ENCODE data around the gene LEMD3. TPM values are rescaled to one million over a fixed set of nuclear protein-coding genes. Genes with fewer than 3 reads are reported as not detected.

LEMD3 gene
- total and polyA plus RNA-seq, 8 donors: 5.5 to 21.2 (median 13.0) TPM

DNA sequence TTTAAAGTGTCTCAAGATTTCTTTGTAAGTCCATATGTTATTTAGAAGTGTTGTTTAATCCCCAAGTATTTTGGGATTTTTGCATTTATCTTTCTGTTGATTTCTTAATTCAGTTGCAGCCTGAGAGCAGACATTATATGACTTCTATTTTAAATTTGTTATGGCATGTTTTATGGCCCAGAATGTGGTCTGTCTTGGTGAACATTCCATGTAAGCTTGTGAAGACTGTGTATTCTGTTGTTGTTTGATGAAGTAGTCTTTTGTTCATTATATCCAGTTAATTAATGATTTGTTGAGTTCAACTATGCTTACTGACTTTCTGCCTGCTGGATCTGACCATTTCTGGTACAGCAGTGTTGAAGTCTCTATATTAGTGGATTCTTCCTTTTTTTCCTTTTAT, 34.0 kb downstream of the LEMD3 start:
- intact Hi-C loops (cut with DNase I): no loop called here
- TF ChIP-seq, protein P1, sequence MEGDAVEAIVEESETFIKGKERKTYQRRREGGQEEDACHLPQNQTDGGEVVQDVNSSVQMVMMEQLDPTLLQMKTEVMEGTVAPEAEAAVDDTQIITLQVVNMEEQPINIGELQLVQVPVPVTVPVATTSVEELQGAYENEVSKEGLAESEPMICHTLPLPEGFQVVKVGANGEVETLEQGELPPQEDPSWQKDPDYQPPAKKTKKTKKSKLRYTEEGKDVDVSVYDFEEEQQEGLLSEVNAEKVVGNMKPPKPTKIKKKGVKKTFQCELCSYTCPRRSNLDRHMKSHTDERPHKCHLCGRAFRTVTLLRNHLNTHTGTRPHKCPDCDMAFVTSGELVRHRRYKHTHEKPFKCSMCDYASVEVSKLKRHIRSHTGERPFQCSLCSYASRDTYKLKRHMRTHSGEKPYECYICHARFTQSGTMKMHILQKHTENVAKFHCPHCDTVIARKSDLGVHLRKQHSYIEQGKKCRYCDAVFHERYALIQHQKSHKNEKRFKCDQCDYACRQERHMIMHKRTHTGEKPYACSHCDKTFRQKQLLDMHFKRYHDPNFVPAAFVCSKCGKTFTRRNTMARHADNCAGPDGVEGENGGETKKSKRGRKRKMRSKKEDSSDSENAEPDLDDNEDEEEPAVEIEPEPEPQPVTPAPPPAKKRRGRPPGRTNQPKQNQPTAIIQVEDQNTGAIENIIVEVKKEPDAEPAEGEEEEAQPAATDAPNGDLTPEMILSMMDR (IDR thresholded peaks at IDR 0.05): no peak
- Histone ChIP-seq H3K27me3 (no peaks in the 10 kb centered on the region), H3K27ac (no peak overlapping the region), H3K4me3 (no peak overlapping the region), H3K36me3 (no peaks in the 10 kb centered on the region), H3K9me3 (no peaks in the 10 kb centered on the region), H3K4me1 (peaks cover 0 to 8% (median 4%) of the 10 kb centered on the region in 3 donors)
- ATAC-seq (no peak), FAIRE-seq (no peak), DNase-seq (no peak)

DNA sequence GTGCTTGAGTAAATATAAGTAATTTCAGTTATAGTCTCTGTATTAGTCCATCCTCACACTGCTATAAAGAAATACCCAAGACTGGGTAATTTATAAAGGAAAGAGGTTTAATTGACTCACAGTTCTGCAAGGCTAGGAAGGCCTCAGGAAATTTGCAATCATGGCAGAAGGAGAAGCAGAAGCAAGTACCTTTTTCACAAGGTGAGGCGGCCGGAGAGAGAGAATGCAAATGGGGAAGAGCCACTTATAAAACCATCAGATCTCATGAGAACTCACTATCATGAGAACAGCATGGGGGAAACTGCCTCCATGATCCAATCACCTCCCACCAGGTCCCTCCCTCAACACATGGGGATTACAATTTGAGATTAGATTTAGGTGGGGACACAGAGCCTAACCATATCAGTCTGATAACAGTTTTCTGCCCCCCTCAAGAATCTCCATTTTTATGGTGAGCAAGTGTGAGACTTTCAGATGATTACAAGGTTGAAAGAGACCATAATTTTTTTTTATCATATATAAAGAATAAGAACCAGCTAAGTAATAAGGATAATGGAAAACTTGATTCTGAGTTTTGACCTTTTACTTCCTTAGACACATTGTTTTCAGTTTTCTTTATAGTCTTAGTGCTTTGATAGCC, 35.6 kb downstream of the LEMD3 start:
- intact Hi-C loops (cut with DNase I): no loop called here
- FAIRE-seq: no peak
- 99 to 100% methylated on average over 2 of the region's 2 CpGs for WGBS, 2 donors
- H3K4me3 ChIP-seq: no peak overlapping the region
- no peak overlapping the region for H3K27ac ChIP-seq
- ATAC-seq: no peak
- no peaks in the 10 kb centered on the region for H3K36me3 ChIP-seq
- H3K9me3 ChIP-seq: no peaks in the 10 kb centered on the region
- no peaks in the 10 kb centered on the region for H3K27me3 ChIP-seq
- no peak for DNase-seq
- peaks cover 0 to 20% (median 15%) of the 10 kb centered on the region in 3 donors for H3K4me1 ChIP-seq
- TF ChIP-seq, protein P1 (IDR thresholded peaks at IDR 0.05): no peak

DNA sequence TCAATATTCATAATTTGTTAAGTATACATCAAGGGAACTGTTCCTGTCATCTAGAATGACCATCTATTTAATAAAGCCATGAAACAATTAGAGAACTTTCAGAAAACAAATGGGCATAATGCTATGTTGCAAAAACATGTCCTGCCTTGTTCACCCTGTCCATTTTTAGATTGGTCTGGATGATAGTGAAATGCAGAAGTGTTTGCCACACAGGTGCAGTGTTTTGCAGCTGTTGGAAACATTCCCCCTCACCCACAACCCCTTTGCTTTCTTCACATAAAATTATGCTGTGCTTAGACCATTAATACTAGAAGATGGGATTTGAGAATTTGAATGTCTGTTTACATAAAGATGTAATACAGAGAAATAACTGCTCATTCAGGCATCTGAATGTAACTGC, 36.5 kb downstream of the LEMD3 start:
- no peak overlapping the region for H3K27ac ChIP-seq
- TF ChIP-seq, protein P1 (IDR thresholded peaks at IDR 0.05): no peak

GRCh38 chr12:65208125-65208524, 38.7 kb downstream of the LEMD3 start:
- ATAC-seq (no peak), DNase-seq (no peak), FAIRE-seq (no peak)
- Histone ChIP-seq H3K9me3 (no peaks in the 10 kb centered on the region), H3K36me3 (no peaks in the 10 kb centered on the region), H3K27me3 (no peaks in the 10 kb centered on the region), H3K4me1 (peaks cover 0 to 15% (median 15%) of the 10 kb centered on the region in 3 donors), H3K27ac (no peak overlapping the region), H3K4me3 (no peak overlapping the region)
- TF ChIP-seq, protein P1 (IDR thresholded peaks at IDR 0.05): no peak
- intact Hi-C loops (cut with DNase I): no loop called here
- WGBS, 2 donors: 81 to 85% methylated on average over 2 of the region's 2 CpGs

More for the DNA sequence above, 36.5 kb downstream of the LEMD3 start:
- Histone ChIP-seq H3K4me1 (peaks cover 0 to 20% (median 14%) of the 10 kb centered on the region in 3 donors), H3K4me3 (no peak overlapping the region), H3K9me3 (no peaks in the 10 kb centered on the region), H3K27me3 (no peaks in the 10 kb centered on the region), H3K36me3 (no peaks in the 10 kb centered on the region)
- DNase-seq (no peak), FAIRE-seq (no peak), ATAC-seq (no peak)
- intact Hi-C loops (cut with DNase I): no loop called here

GRCh38 chr12:65208964-65209654, 39.7 kb downstream of the LEMD3 start:
- 49 to 54% methylated on average over 3 of the region's 3 CpGs for WGBS, 2 donors
- DNase-seq (no peak), ATAC-seq (peak in 1 of 4 donors; percentile 22), FAIRE-seq (no peak)
- H3K27me3 ChIP-seq: no peaks in the 10 kb centered on the region
- no peak overlapping the region for H3K27ac ChIP-seq
- peaks cover 0 to 15% (median 12%) of the 10 kb centered on the region in 3 donors for H3K4me1 ChIP-seq
- no peak overlapping the region for H3K4me3 ChIP-seq
- no peaks in the 10 kb centered on the region for H3K36me3 ChIP-seq
- TF ChIP-seq, protein P1 (IDR thresholded peaks at IDR 0.05): no peak
- intact Hi-C loops (cut with DNase I): no loop called here
- H3K9me3 ChIP-seq: no peaks in the 10 kb centered on the region
